H4 (cell line): ENCODE data around the gene ZSCAN21. TPM values are rescaled to one million over a fixed set of nuclear protein-coding genes. Genes with fewer than 3 reads are reported as not detected.

Experiments used
- DNase-seq: peaks from one replicate; pipeline ENCODE4 v3.0.0-alpha.2; 2015; ENCODE audit warnings: low spot score
- total RNA-seq: library from RNA; depleted of rRNA; stranded (reverse); fragments of >200 nt; shearing (Covaris generic); gene quantifications from 2 replicates; pipeline ENCODE4 v1.2.3, GENCODE V29; 2014

The ZSCAN21 gene
- total RNA-seq, 1 experiment from 2014 or later = 11.7 TPM

- DNase-seq = no peak
These were observed 27.6 kb downstream of the ZSCAN21 start for GRCh38 chr7:100077205-100077604.

GRCh38 chr7:100079024-100079560 is 29.5 kb downstream of the ZSCAN21 start:
- no peak for DNase-seq

- DNase-seq = no peak
These were observed 31.4 kb downstream of the ZSCAN21 start for GRCh38 chr7:100080907-100081534.

- DNase-seq = peak; percentile 99
These were observed 32.0 kb downstream of the ZSCAN21 start, which contains the start of gene ZNF3 for GRCh38 chr7:100081535-100082102. ZNF3 (minus strand) TSS chr7:100081723; CDS start chr7:100077357, 4,366 bp downstream.

- no peak for DNase-seq
These were observed 33.4 kb downstream of the ZSCAN21 start for GRCh38 chr7:100082978-100083377.

GRCh38 chr7:100085515-100085914 is 35.9 kb downstream of the ZSCAN21 start:
- no peak for DNase-seq

GRCh38 chr7:100087055-100087750 is 37.6 kb downstream of the ZSCAN21 start:
- peak; percentile 65 for DNase-seq

GRCh38 chr7:100088095-100088620 is 38.6 kb downstream of the ZSCAN21 start:
- DNase-seq = no peak

GRCh38 chr7:100088621-100089457 is 39.3 kb downstream of the ZSCAN21 start, which contains the start of gene COPS6:
COPS6 (plus strand) TSS chr7:100088969; CDS start chr7:100088991, 22 bp downstream.
- DNase-seq = peak; percentile 64

- DNase-seq = no peak
These were observed 40.1 kb downstream of the ZSCAN21 start for GRCh38 chr7:100089458-100090196.

GRCh38 chr7:100090527-100091410 is 41.2 kb downstream of the ZSCAN21 start:
- DNase-seq = no peak

- no peak for DNase-seq
These were observed 42.0 kb downstream of the ZSCAN21 start for GRCh38 chr7:100091411-100092181.

GRCh38 chr7:100093054-100093453 is 43.5 kb downstream of the ZSCAN21 start:
- no peak for DNase-seq

GRCh38 chr7:100093498-100093897 is 43.9 kb downstream of the ZSCAN21 start:
- no peak for DNase-seq

GRCh38 chr7:100093925-100094486 is 44.4 kb downstream of the ZSCAN21 start:
- no peak for DNase-seq

- no peak for DNase-seq
These were observed 45.7 kb downstream of the ZSCAN21 start for GRCh38 chr7:100095289-100095688.

- no peak for DNase-seq
These were observed 46.1 kb downstream of the ZSCAN21 start for GRCh38 chr7:100095704-100096103.

- no peak for DNase-seq
These were observed 49.3 kb downstream of the ZSCAN21 start for GRCh38 chr7:100098913-100099312.

GRCh38 chr7:100099452-100099851 is 49.9 kb downstream of the ZSCAN21 start:
- DNase-seq = no peak
